ENCODE data around the gene OSBPL1A. TPM values are rescaled to one million over a fixed set of nuclear protein-coding genes. Genes with fewer than 3 reads are reported as not detected.
"Not testable (repeated sequence)": the region's sequence is repeated elsewhere in the genome, so short reads cannot be mapped to it uniquely, and the experiment has no call there.

OSBPL1A gene
- polyA plus RNA-seq, 4 donors = 44.6 to 53.7 (median 50.6) TPM

DNA sequence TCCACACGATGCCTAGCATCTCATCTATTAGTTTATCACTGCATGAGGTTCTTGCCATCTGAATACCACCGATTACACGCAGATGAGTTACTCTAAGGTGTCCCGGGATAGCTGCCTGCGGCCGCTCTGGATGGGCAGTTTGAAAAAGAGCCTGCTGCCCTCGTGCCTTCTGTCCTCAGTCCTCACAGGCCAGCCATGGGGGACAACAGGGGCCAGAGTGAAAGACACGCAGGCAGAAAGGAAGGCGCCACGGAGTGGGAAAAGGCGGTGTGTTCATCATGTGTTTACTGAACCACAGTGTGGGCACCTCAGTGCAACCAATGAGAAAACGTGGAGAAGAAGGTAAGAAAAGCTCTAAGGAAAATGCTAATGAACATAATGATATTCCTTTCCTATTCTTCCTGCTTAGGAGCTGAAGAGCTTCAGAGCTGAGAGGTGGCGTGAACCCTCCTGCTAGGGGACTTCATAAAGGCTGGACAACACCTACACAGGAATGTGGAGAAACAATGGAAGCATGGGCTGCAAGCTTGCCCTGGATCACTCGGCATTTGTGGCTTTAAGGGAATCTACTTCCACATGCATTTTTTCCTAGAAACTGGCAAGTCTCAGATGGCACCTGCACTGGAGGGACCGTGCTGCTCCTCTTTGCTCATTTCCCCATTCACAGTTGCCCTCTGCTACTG, 207.8 kb downstream of the OSBPL1A start:
- DNase-seq (ENCODE audit: low read depth in 4 of 4, low spot score in 3 of 4) = no peak

DNA sequence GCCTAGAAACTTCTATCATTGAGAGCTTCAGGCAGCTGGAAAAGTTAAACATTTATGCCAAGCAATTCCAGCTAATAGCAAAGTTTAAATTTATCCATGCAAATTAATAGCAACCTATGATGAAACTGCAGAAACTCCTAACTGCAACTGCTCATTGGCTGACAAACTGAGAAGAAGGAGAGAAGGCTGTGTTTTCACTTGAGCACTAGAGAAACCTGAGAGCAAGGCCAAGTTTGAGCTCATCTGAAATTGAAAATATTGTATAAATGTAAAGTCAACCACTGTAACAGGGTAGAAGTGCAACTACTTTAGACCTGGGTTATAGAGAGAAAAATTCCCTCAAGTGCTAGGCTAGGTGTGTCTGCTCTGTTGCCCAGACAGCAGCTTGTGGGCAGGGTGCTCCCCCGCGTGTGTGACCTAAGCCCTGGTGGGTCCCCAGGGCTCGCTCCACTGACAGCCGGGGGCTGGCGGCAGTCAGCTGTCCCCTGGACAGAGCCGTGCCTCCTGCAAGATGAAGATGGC, 208.6 kb downstream of the OSBPL1A start:
- DNase-seq (ENCODE audit: low read depth in 4 of 4, low spot score in 3 of 4) = no peak

DNA sequence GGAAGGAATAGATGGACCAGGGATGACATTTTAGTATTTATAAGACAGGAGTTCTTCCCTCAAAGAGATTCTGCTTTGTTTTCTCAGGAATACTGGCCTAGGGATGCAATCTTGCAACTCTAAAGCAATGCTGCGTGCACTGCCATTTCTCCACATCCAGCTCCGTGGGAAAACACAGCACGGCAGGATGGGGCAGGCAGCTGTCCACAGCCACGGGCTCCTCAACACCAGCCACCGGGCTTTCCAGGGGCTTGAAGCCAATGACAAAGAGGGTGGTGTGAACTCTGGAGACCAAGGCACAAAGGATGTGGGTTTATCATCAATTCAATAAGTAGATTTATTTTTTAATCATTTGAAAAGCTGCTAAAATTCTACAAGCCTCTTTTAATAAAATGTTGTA, 209.5 kb downstream of the OSBPL1A start:
- no peak for DNase-seq (ENCODE audit: low read depth in 4 of 4, low spot score in 3 of 4)

DNA sequence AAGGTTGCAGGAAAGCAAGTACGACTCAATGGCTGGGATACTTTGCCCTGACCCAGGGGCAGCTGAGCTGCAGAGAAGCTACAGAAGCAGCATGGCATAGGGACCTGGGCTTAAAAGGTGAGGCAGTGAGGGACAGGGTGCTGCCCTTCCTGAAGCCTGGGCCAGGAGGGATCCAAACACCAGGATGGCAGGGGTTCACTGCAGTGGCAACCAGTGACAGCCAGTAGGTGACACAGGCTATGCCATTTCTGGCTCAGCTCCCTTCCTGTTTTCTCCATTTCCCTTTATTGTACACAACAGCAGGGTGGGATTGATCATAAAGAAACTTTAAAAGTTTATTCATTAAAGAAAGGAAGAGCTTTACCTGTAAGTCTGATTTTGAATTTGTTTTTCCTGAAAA, 209.9 kb downstream of the OSBPL1A start:
- no peak for DNase-seq (ENCODE audit: low read depth in 4 of 4, low spot score in 3 of 4)

DNA sequence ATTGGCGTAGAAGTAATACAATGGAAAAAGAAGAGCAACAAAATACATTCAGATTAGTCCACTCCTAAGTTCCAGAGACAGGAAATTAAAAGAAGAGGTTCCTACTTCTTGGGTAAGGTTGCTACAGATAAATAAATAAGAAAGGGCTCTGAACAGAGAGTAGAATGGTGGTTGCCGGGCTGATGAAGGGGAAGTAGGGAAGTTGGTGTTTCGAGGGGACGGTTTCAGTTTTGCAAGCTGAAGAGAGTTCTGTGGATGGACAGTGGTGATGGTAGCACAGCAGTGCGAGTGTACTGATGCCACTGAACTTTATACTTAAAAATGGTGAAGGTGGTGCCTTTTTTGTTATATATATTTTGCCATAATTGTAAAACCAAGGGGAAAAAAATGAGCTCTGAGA, 210.6 kb downstream of the OSBPL1A start:
- no peak for DNase-seq (ENCODE audit: low read depth in 4 of 4, low spot score in 3 of 4)

DNA sequence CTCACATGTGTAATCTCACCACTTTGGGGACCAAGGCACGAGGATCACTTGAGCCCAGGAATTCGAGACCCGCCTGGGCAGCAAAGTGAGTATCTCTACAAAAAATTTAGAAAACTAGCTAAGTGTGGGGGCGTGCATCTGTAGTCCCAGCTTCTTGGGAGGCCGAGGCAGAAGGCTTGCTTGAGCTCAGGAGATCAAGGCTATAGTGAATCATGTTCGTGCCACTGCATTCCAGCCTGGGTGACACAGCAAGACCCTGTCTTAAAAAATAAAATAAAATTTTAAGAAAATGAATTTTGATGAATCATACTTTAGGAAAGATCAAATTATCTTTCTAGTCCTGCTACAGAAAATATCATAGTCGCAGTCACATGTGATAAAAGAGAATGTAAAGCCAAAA, 211.8 kb downstream of the OSBPL1A start:
- no peak for DNase-seq (ENCODE audit: low read depth in 4 of 4, low spot score in 3 of 4)

DNA sequence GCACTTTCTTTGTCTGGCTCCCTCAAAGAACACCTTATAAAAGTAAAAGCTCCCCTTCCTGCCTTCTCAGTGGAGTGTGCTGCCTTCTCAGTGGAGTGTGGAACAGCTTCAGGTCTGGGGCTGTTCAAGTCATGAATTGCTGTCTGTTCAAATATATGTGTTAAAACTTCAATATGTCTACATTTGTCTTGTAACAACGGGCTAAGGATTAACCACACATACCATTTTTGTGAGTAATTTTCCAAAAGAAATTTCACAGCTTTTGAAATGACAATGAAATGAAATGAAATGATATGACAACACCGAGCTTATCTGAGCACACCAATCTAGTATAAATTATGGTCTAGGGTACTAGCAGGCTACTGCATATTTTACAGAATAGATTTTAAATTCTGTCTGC, 215.8 kb downstream of the OSBPL1A start:
- no peak for DNase-seq (ENCODE audit: low read depth in 4 of 4, low spot score in 3 of 4)

DNA sequence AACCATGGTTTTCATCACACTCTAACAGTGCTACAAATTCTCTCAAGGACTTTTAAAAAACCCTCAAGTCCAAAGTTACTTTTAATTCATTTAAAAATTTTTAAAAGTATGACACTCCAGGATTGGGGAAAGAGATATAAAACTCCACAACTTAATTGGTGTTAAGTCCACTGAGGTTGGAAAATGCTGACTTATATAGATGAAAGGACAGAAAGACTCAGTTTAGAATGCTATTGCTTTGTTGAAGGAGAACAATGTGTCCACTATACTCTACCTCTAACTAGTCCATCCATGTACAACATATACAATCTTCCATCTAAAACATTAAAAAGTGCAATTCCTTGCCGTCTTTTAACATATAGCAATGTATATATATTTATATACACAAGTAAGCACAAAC, 217.6 kb downstream of the OSBPL1A start:
- no peak for DNase-seq (ENCODE audit: low read depth in 4 of 4, low spot score in 3 of 4)

DNA sequence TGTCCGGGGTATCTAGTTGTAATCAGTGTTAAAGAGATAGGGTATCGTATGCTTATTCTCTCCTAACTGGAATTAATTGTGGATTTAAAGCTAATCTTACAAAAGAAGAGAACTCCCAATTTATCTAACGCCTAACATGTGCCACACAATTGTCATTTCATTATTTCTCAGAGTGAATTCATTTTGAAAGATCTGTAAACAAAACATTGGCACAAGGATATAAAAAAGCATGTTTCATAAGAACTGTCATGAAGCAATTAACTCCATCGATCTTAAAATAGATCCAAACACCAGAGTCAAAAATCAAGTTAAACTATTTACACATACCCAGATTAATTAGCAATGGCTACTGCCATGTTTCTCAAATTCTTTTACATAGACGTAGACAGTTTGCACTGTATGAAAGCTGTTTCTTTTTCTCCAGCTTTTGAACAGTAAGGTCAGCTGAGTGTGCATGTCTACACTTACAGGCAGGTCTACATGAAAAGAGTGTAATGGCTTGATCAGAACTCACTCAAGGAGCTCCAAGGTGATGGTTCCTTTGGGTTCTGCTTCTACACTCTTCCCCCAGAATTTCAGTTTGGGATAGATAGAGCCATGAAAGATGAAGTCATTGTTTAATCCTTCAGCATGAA, 220.0 kb downstream of the OSBPL1A start:
- no peak for DNase-seq (ENCODE audit: low read depth in 4 of 4, low spot score in 3 of 4)

DNA sequence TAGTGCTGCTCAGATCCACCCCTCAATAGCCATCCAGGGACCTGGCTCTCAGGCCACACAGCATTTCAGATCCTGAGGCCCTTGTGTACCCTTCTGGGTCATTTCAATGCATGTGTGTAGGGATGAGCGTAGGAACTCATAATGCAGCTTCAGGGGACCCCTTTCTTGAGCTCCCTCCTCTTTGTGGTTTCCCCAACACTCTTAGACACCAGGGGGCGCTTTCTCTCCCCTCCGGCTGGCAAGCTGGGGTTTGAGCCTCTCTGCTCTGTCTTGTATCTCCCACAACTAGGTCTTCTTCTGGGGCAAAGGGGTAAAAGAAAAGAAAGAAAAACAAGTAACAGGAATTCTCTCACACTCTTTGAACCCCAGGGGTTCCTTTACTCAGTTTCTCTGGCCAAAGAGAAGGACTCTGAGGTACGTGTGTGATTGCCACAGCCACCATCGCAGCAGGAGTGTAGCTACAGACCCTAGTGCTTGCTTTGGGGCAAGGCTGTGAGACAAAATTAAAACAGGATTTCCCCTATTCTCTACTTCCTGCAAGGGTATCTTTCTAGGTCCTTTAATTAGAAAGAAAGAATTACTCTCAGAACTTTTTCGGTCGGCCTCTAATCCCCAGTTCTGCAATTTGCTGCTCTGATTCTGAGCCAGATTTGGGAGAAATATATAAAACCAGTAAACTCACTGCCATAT, 220.8 kb downstream of the OSBPL1A start:
- peak in 1 of 4 donors; percentile 14 for DNase-seq (ENCODE audit: low read depth in 4 of 4, low spot score in 3 of 4)

DNA sequence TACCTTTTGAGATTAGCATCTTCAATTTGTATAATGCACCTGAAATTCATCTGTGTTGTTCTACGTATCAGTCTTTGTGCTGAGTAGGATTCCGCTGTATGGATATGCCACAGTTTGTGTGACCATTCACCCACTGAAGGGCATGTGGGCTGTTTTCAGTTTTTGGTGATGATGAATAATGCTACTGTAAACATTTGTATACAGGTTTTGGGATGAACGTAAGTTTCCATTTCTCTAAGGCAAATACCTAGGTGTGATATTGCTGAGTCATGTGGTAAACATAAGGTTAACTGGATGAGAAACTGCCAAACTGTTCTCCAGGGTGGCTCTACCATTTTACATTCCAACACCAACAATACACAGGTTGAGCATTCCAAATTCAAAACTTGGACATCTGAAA, 223.6 kb downstream of the OSBPL1A start:
- DNase-seq (ENCODE audit: low read depth in 4 of 4, low spot score in 3 of 4) = no peak

DNA sequence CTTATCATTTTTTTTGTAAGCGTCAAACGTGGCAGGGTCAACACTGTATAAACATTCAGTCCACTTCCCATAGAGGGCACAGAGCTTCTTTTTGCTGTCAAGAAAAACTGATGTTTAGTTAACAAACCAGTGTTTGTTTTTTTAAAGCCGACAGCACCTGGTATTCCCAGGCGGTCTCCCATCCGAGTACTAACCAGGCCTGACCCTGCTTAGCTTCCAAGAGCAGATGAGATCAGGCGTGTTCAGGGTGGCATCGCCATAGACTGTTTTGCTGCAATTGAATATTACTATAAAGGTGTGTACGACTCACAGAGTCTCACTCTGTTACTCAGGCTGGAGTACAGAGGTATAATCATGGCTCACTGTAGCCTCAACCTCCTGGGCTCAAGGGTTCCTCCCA, 227.3 kb downstream of the OSBPL1A start:
- no peak for DNase-seq (ENCODE audit: low read depth in 4 of 4, low spot score in 3 of 4)

DNA sequence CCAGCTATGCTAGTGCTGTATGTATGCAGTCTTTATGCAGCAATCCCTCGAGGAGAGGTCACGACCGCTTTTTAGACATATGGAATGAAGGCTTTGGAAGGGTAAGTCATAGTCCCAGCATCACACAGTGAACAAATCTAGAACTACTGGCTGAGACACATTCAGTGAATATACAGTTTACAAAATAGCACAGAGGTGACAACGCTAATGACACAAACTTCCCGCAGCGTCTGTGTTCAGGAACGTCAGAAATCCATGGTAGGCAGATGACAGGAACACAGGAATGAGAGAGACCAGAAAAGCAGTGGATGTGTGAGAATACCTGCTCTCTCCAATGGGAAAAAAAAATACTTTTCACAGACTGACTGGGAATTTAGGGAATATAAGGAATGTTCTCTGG, 229.1 kb downstream of the OSBPL1A start:
- no peak for DNase-seq (ENCODE audit: low read depth in 4 of 4, low spot score in 3 of 4)

DNA sequence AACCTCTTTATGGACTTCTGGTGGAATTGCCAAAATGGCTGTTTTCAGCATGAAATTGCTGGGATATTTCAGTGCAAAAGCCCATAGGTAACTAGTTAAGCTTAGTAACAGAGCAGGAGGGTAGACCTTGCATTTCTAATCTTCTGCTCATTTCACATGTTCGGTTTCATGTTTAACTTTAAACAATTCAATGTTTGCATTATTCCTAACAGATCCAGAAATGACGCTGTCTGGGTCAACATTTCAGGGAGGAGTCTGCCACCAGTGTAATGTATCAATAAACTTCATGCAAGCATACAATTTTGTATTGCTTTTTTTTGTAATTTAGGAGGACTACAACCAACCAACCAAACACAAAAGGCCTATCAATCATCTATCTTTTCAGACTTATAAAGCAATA, 236.3 kb downstream of the OSBPL1A start:
- DNase-seq (ENCODE audit: low read depth in 4 of 4, low spot score in 3 of 4) = no peak

DNA sequence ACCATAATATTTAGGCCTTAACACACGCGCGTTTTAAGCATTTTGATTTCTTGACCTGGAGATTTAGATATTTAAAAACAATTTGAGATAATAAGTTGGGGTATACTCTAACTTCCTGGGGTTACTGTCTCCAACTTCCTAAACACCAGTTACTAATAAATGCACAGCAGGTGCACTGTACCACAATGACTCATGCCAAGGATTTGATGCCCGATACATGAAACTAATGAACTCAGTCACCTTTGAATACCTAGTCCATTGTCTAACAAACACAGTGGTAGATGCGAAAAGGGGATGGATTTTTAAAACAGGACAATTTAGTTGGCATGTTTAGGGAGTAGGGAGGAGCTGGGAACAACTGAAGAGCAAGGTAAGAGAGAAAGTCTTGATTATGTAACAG, 237.5 kb downstream of the OSBPL1A start:
- DNase-seq (ENCODE audit: low read depth in 4 of 4, low spot score in 3 of 4) = no peak

DNA sequence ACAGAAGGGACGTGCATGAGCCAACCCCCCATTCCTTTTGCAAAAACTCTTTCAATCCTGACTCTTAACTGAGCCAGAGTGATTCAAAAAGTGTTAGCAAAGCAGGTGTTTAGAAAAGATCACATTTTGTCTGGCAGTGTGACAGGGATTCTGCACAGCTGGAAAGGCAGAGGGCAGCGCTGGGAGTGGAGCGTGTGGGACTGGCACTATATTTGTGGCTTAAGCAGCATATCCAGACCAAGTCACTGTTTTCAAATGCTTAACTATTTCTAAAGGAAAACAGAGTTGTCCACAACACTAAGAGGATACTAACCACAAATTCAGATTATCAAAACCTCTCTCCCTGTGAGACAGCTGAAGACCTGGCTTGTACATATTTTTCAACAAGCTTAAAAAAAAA, 239.8 kb downstream of the OSBPL1A start:
- no peak for DNase-seq (ENCODE audit: low read depth in 4 of 4, low spot score in 3 of 4)

DNA sequence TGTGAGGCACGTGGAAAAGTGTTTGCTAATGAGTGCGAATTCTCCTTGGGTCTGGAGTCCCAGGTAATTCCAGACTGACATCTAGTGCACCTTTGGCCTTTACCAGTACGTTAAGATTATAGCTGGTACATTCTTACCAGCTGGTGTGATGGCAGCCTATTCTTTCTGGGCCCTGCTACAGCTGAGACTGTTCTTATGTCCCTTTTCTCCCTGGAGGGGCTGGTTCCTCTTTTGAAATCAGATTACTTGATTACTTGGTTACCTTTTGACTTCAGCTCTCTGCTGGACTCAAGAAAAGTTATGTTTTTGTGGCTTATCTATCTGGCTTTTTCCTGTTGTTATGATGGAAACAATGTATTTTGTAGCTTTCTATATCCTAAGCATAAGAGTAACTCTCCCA, 244.2 kb downstream of the OSBPL1A start:
- no peak for DNase-seq (ENCODE audit: low read depth in 4 of 4, low spot score in 3 of 4)

DNA sequence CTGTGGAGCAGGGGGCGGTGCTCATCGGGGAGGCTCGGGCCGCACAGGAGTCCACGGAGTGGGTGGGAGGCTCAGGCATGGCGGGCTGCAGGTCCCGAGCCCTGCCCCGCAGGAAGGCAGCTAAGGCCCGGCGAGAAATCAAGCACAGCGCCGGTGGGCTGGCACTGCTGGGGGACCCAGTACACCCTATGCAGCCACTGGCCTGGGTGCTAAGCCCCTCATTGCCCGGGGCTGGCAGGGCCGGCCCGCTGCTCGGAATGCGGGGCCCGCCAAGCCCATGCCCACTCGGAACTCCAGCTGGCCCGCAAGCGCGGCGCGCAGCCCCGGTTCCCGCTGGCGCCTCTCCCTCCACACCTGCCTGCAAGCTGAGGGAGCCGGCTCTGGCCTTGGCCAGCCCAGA, 248.0 kb downstream of the OSBPL1A start:
- not testable (repeated sequence) for DNase-seq (ENCODE audit: low read depth in 4 of 4, low spot score in 3 of 4)

DNA sequence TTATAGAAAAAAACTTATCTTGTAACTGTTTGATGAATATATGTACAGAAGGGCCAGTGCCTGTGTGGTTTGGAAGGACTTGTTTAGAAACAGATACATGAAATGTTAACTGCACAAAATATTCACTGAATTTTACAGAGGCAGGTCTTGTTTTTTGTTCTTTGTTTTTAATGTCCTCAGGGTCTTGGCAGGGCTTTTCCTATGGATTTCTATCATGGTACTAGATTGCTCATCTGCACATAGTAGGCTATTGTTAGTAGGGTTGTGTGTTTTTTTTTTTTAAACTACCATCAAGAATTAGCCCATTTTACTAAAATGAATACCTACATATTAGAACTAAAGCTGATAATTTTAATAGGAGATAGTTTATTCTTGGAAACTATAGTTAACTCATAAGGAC, 255.2 kb downstream of the OSBPL1A start:
- no peak for DNase-seq (ENCODE audit: low read depth in 4 of 4, low spot score in 3 of 4)

DNA sequence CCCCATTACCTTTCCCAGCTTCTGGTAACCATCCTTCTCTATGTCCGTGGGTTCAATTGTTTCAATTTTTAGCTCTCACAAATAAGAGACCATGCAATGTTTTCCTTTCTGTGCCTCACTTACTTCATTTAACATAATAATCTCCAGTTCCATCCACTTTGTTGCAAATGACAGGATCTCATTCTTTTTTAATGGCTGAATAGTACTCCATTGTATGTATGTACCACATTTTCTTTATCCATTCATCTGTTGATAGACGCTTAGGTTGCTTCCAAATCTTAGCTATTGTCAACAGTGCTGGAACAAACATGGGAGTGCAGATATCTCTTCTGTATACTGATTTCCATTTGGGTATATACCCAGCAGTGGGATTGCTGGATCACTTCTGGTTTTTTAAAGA, 256.9 kb downstream of the OSBPL1A start:
- no peak for DNase-seq (ENCODE audit: low read depth in 4 of 4, low spot score in 3 of 4)

DNA sequence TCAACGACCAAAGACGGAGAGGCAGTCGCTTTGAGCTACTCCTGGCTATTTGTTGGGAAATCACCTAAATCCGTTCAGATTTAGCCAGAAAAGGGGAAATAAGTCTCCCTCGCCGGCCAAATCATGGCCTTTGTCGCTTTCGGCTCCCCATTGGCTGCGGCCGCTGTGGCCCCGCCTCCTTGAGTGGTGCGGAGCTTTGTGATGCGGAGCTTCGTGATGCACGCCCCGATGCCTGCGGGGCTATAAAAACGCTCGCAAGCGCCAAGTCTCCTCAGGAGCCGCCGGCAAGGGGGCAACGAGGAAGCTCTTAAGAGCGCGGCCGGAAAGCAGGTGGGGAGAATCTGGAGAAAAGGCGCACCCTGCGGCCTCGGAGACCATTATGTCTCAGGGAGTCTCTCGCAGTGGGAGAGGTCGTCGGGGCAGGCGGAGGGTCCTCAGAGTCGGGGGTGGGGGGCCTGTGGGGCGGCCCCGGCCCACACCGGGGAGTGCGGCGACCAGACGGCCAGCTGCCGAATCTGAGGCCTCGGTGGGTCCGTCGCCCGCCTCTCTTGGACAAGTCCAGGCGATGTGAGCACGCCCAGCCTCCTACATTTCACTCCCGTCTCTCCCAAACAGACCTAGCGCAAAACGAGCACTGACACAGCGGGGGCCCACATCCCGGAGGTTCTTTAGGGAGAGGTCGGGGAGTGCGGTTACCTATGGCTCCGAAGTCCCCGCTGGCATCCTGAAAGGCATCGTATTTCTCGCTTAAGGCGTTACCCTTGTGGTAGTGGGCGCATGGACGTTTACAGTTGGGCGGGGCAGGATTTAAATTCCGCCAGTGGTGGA, 258.6 kb downstream of the OSBPL1A start, which contains the start of gene CABYR:
CABYR (plus strand) TSS at position 274 of the 828 bp plus-strand sequence. CDS start 4,053 bp downstream, outside the sequence.
- DNase-seq (ENCODE audit: low read depth in 4 of 4, low spot score in 3 of 4) = peak in 3 of 4 donors; percentile 50 to 57 (median 53)
